Measurements from ENCODE around the gene NAA80.

DNA sequence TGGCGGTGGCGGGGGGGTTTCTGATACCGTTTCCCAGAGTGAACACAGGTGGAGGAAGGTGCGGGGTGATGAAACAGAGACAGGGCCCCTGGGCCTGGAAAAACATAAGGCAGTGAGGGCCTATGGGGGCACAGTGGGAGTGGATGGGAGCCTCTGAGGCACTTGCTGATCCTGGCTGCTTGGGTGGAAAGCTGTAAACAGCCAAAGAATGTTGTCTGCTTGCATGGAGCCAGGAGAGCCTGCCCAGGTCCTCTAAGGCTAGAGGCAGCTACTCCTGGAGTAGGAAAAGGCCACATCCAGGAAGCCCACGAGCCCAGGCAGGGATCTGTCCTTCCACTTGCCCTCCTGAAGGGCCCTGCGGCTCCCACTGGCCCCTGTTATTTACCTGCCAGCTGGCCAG lies 33.2 kb downstream of the NAA80 start:
- no peak for TF ChIP-seq CTCF (IDR thresholded peaks at IDR 0.05)
- no peak for TF ChIP-seq POLR2A (IDR thresholded peaks at IDR 0.05)
